ENCODE data around the gene RAB3IL1.

DNA sequence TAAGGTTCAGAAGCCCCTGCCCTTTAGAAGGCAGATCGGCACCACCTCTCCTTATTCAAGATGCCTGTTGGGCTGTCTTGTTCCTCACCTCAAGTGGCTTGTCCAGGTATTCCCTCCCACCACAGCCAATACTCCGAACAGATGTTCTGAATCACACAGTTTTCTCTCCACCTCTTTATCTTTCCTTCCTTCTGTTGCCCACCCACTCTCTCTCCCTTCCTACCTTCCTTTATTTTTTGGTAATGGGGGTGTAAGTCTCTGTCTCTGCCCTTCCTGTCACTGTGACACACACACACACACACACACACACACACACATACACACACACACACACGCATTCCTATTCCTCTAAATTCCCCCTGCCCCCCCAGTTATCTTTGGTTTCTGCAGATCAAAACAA, 41.2 kb upstream of the RAB3IL1 start:
- no peak for TF ChIP-seq SPI1 (IDR thresholded peaks at IDR 0.05; ENCODE audit: low read depth, low read length)
- no peak for TF ChIP-seq POLR2AphosphoS5 (IDR thresholded peaks at IDR 0.05; ENCODE audit: low read depth, low read length)
- TF ChIP-seq PAX5 (IDR thresholded peaks at IDR 0.05; ENCODE audit: insufficient read depth, low read length, severe bottlenecking): no peak

Measured in GM12891 (cell line).